Measurements from ENCODE around the gene LHFPL3. TPM values are rescaled to one million over a fixed set of nuclear protein-coding genes. Genes with fewer than 3 reads are reported as not detected.
A peak's percentile ranks its signal among the peaks of the same experiment; 100 is the strongest.

Gene LHFPL3
- total and polyA plus RNA-seq, 2 of the 13 experiments (the other 11 are each of a cell fraction or from before 2014, with no cell fraction given) = not detected

- no peak for TF ChIP-seq ZBTB34 (CRISPR knock-in tag; IDR thresholded peaks at IDR 0.05)
- 0 out of 2 replicates have a peak, but pooled peaks have one; percentile 22 for TF ChIP-seq RXRB (CRISPR knock-in tag; IDR thresholded peaks at IDR 0.05; ENCODE audit: borderline replicate concordance)
- TF ChIP-seq ETV5 (CRISPR knock-in tag; IDR thresholded peaks at IDR 0.05; ENCODE audit: borderline replicate concordance) = no peak
- TF ChIP-seq TFE3 (CRISPR knock-in tag; IDR thresholded peaks at IDR 0.05) = no peak
- no peak for TF ChIP-seq RBAK (CRISPR knock-in tag; IDR thresholded peaks at IDR 0.05)
- TF ChIP-seq WIZ (CRISPR knock-in tag; IDR thresholded peaks at IDR 0.05) = 0 out of 2 replicates have a peak, but pooled peaks have one; percentile 20
- no peak for TF ChIP-seq ZMYM4 (CRISPR knock-in tag; IDR thresholded peaks at IDR 0.05)
- peak; percentile 45; the same call in 1 of the 2 replicates for TF ChIP-seq DMAP1 (CRISPR knock-in tag; IDR thresholded peaks at IDR 0.05)
- TF ChIP-seq THAP8 (CRISPR knock-in tag; IDR thresholded peaks at IDR 0.05; ENCODE audit: borderline replicate concordance) = no peak
- TF ChIP-seq SKI (IDR thresholded peaks at IDR 0.05; ENCODE audit: partially characterized antibody) = no peak
- TF ChIP-seq RFX5 (IDR thresholded peaks at IDR 0.05; ENCODE audit: low read depth, low read length) = no peak
- TF ChIP-seq NCOA2 (CRISPR knock-in tag; IDR thresholded peaks at IDR 0.05) = peak; percentile 37; the same call in 1 of the 2 replicates
- no peak for TF ChIP-seq FOXJ3 (CRISPR knock-in tag; IDR thresholded peaks at IDR 0.05; ENCODE audit: borderline replicate concordance)
- no peak for TF ChIP-seq KDM5A (IDR thresholded peaks at IDR 0.05; ENCODE audit: borderline replicate concordance, low read length)
- TF ChIP-seq NR2F2 (IDR thresholded peaks at IDR 0.05; ENCODE audit: borderline replicate concordance, low read depth) = 0 out of 2 replicates have a peak, but pooled peaks have one; percentile 28
- no peak for TF ChIP-seq TEAD3 (CRISPR knock-in tag; optimal IDR thresholded peaks at IDR 0.05; ENCODE audit: borderline replicate concordance)
- TF ChIP-seq JUN (CRISPR knock-in tag; IDR thresholded peaks at IDR 0.05) = no peak
- peak; percentile 36 for TF ChIP-seq ASH2L (IDR thresholded peaks at IDR 0.05; ENCODE audit: insufficient read length, low read depth, low read length)
- no peak for TF ChIP-seq NFIB (CRISPR knock-in tag; IDR thresholded peaks at IDR 0.05; ENCODE audit: borderline replicate concordance)
- no peak for TF ChIP-seq PLRG1 (conservative IDR thresholded peaks at IDR 0.05)
- TF ChIP-seq ZNF17 (CRISPR knock-in tag; IDR thresholded peaks at IDR 0.05) = no peak
- TF ChIP-seq EED (CRISPR knock-in tag; IDR thresholded peaks at IDR 0.05) = no peak
- no peak for TF ChIP-seq HNRNPLL (IDR thresholded peaks at IDR 0.05; ENCODE audit: low read depth, low read length, poor library complexity, severe bottlenecking)
- no peak for TF ChIP-seq TAF1 (CRISPR knock-in tag; IDR thresholded peaks at IDR 0.05)
- TF ChIP-seq HOMEZ (CRISPR knock-in tag; IDR thresholded peaks at IDR 0.05; ENCODE audit: low read depth) = no peak
- TF ChIP-seq TEAD2 (CRISPR knock-in tag; IDR thresholded peaks at IDR 0.05) = no peak
- peak; percentile 64 for TF ChIP-seq TCF7 (IDR thresholded peaks at IDR 0.05; ENCODE audit: low read depth)
These were observed 615.3 kb downstream of the LHFPL3 start (continued) for GRCh38 chr7:104943502-104944343.
